GM18909 (cell line): ENCODE measurements around the gene FAF1.

Experiments used
- ATAC-seq: cut with Tn5 transposase; IDR thresholded peaks from one replicate; pipeline ENCODE4 v1.9.1; 2021; ENCODE audit warnings: mild to moderate bottlenecking; ENCODE audit not compliant: unreplicated experiment, poor library complexity

The FAF1 gene

DNA sequence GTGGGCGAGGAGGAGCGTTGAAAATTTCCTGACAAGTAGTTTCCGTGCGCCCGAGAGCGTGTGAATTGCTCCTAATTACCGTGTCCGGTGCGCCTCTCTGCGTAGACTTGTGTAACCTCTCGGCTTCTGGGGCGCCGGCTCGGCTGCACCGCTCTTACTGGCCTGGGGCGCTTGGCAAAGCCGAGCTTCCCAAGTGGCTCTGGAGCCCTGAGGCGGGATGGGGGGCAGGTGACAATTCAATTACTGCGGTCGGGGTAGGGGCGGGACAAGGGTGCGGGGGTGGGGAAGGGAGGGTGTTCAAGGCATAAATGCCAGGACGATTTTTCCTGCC, 536.4 kb downstream of the FAF1 start:
- ATAC-seq = no peak

DNA sequence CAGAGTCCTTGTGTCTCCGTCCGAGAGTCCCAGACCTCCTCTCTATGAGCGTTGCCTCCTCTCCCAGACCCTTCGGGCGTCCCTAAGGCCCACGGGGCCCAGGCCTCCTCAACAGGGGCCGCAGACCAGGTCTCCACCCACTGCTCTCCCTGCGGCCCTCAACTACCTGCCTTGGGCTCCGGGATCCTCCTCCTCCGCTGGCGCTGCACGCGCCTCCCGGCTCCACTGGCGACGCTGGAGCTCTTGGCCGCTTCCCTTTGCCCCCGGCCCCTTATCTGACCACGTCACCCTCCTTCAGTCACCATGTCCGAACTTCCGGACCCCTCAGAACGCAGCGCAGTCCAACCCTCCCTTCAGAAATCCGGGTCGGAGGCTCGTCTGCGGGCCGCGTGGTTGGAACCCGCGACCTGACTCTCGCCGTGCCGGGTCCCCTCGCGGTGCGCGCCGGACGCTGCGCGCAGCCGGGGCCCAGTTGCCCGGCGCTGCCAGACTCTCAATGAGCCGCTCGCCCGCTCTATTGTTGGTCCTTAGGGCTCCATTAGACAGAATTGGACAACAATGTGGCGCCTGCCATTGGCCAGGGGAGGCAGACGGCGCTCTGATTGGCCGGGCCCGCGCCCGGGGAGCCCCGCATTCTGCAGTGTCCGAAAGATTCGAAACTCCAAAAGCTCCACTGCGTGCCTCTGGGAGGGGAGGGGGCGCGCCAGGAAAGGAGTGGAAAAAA, 537.0 kb downstream of the FAF1 start, which contains the start of gene DMRTA2:
TSS of gene DMRTA2 (minus strand) at position 498 of the 724 bp plus-strand sequence. CDS start 1,907 bp downstream, outside the sequence.
- no peak for ATAC-seq

DNA sequence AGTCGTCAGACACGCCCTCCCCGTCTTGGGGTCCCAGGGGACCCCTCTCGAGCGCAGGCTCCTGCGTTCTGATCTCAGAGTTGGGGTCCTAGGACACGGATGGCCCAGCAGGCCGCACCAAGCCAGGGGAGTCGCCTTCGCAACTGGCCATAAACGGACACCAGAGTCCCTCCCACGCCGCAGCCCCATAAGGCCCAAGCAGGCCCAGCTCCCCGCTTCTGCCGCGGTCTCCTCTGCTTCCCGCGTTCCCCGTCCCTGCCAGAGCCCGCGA, 537.5 kb downstream of the FAF1 start:
- no peak for ATAC-seq

DNA sequence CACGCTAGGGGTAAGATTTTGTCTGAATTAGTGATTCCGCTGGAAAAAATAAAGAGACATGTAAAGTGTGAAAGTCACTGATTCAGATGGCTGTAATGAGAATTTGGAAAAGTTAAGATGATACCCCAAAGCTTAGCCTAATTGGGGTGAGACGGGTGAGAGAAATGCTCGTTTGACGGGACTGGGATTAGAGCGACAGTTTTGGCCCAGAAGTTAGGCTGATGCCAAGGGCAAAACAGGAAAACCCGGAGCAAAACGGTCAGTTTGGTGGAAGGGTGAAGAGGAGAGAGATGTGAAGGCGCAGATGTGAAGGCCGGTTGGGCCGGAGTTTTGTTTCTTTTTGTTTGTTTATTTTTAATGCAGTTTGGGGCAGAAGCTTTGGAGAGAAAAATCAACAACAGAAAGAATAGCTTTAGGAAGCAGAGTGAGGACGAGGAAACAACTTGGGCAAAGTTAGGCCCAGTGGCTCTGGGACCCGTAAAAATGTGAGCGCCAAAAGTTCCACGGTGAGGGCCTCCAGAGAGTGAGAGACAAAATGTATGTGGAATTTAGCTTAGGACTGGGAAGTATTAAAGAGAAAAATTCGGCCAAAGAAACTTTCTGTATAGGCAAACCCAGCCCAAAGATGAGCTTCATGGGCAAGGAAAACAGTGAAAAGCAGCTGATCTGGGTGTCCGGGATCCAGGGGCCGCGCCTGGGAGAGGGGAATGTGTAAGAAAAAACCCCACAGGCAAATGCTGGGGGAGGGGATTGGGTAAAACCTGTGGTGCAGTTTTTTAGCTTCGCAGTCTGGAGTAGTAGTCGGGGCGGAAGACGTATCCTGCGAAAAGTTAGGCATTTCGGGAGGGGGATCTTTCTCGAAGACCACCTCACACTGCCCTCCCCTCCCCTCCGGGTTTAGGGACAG, 538.0 kb downstream of the FAF1 start:
- ATAC-seq = no peak

DNA sequence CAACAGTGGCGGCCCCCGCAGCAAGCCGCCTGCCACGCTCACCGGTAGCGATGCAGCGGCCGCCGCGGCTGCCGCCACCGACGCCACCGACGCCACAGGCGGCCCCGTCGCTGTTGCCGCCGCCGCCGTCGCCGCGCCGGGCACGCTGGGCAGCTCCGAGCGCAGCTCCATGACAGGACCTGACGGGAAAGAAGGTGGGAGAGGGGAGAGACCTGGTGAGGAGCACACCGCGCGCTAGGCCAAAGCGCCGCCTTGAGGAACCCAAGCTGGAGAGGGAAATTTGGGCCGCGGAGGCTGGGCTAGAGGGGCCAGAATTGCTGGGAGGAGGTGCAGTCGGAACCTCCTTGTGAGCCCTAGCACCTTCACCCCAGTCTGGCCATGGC, 538.7 kb downstream of the FAF1 start:
- ATAC-seq = no peak

DNA sequence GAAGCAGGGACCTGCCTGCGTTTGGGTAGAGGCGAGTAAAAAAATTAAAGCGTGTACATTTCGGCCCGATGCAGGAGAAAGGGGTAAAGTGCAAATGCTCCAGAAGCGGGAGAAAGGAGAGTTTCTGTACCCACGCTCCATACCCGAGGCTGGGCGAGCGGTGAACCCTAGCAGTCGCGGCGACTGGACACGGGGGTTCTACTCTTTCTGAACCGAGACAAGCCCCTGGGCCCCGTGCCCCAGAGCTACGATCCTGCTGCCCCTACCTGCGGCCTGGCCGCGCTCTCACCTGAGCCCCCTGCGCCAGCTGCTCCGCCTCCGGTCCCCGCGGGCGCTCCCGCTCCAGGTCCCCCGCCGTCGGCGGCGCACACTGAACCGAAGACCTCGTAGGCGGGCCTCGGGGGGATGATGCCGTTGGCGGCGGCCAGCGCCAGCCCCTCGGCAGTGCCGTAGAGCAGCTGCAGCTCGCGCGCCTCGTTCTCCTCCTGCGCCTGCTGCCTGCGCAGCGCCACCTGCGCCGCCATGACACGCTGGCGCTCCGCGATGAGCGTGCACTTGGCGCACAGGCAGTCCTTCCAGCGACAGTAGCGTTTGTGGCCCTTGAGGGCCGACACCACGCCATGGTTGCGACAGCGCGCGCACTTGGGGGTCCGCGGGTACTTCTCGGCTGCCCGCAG, 539.2 kb downstream of the FAF1 start:
- no peak for ATAC-seq

DNA sequence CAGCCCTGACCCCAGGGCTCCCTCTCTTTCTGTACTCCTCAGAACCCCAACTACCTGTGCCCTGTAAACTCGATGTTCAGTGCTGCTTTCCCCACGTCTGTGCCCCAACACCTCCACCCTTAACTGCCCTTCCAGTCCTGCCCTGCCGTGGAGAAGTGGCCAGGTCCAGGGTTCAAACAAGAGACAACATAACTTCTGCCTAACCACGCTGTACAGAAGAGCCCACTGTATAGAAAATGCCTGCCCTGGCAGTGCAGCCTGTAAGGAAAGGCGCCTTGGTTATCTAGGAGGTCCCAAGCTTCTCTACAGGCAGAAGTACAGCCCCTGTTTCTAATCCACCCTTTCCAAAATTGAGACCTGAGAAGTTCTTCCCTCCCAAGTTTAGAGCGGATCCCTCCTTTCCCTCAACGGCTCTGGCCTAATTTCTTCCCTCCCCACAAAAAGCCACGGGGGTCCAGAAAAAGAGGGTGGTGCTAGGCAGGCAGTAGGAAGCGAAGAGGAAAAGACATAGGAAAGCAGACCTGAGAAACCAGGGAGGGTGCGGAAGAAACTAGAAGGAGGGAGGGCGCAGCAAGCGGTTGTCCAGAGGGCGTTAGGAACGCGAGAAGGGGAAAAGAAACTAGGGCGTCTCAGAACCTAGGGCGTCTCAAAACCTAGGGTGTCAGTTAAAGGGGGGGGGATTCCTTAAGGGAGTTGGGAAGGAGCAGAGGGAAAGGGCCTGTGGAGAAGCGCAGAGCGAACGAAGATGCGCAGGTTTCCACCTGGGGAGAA, 540.0 kb downstream of the FAF1 start:
- no peak for ATAC-seq

DNA sequence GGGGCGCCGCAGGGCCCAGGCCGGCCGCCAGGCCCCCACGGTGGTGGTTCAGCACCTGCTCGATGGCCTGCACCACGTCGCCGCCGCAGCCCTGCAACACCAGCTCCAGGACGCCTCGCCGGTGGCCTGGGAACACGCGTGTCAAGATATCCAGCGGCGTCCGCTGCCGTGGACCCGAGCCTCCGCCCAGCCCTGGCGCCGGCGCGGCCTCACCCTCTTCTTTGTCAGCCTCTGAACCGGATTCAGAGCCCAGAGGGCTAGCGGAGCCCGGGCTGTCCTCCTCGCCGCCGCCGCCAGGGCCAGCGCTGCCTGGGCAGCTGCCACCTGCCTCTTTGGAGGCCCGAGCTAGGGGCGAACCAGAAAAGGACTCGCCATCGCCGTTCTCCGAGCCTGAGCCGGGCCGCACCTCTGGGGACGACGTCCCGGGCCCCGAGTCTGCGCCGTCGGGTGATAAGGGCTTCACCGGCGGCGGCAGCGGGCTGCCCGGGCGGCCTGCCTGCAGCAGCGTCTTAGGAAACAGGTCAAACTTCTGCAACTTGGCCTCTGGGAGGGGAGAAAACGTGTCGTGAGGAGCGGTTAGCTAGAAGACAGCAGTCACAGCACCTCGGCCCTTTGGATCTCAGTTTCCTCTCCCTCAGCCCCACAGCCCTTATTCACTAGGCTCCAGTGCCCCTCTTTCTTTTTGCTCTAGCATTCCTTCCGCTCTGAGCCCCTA, 540.7 kb downstream of the FAF1 start:
- no peak for ATAC-seq

DNA sequence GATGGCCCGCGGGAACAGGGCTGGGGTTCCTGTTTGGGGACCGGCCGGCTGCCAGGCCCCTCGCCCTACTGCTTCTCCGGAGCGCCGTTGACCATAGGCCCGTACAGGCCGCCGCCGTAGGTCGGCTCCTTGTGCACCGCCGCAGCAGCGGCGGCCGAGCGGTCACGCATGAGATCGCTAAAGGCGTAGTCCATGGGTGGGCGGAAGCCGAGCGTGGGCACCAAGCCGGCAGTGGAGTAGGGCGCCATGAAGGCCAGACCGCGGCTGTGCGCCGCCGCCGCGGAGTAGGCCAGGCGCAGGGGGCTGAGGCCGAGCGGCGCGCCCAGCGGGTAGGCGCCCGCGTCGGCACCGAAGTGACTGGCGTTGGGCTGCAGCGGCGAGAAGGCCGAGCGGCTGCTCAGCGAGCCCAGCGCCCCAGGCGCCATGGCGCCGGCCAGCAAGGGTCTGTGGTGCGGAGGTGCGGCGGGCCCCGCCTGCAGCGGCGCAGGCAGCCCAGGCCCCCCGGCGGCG, 541.4 kb downstream of the FAF1 start:
- no peak for ATAC-seq

DNA sequence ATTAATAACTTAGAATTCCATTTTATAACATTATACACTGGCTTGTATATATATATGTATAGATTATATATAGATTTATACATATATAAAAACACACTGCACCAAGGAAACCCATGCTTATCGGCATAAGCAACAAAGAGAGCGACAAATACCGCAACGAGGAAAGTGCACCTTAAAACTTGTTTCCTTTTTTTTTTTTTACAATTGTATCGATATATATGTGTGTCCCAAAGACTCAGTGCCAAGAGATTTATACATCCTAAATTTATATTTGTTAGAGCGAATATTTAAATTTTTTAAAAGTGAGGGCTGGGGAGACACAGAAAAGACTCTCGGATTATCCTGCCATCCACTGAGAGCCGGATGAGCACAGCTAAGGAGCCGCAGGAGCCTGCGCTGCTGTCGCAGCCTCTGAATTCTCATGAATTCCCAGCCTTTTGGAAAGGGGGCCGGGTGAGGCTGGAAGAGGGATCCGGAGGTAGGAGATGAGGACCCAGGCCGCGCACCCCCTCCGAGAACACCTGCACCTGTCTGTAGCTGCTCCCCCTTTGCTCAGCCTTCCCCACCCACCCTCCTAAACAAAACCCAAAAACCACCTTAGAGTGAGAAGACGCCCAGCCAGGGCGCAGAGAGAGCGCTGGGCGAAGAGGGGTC, 542.0 kb downstream of the FAF1 start:
- ATAC-seq = no peak

DNA sequence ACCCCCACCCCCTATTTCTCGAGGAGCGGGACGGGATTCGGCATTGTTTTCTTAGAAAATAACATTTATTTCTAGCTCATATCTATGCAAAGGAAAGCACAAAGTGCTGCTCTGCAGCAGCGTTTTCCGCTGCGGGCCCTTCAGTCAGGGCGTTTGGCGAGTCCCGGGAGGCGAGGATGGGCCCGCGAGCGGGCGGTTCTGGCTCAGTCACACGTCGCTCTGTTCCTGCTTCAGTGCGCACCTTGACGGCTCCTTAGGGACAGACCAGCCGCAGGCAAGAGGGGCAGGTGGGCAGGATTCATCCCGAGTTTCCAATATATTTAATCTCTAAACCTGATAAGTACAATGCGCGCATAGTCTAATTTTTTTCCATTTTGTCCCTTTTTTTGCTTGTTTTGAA, 542.6 kb downstream of the FAF1 start:
- ATAC-seq = no peak

DNA sequence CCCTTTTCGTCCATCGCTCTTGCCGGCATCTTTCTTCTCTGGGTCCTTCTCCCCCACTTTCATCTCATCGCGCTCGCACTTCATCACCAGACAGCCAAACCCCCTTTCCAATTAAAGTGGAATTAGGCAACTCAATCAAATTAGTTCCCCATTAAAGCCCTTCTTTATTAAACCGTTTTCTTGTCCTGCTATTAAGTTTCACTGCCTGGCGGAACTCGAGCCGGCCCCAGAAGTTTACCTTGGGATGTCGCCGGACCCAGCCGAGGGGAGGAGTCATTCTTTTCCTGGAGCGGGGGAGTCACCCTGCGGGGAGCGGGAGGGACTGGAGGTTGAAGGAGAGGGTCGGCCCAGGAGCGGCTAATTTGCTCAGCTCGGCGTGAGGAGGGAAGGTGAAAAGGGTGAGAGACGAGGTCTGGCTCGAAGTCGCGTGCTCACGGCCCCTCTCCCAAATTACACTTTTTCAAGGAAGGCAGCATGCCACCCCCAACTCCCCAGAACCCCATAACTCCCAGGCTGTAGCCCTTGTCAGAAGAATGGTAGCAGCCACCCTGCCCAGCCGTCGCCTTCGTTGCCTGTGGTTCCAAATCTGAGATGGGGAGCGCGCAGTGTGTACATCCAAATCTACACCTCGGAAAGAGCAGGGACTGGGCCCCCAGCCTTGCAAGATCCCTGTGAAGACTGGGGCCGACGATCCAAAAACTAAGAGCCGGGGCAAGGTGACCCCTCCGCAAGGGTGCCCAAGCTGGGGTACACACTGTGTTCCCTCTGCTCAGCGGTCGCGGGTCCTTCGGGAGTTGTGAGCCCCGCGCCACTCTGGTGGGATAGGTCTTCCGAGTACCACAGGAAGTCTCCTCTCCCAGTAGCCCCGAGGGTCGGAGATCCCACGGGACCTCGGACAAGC, 543.3 kb downstream of the FAF1 start:
- ATAC-seq = no peak

DNA sequence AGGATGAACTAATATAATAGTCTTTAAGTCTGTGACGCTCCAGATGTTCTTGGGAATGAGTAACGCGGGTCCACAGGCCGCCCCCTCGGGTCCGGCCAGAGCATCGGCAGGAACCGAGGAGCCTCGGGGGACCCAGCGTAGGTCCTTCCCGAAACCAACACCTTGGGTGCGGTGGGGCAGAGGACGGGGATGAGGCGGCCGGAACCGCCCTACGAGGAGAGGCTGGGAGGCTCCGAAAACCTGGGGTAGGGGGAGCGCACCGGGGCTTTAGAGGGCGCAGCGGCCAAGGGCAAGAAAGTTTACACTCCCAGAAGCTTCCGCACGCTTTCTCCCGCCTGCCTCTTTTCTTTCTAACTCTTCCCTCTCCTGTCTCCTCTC, 543.9 kb downstream of the FAF1 start:
- ATAC-seq = no peak

DNA sequence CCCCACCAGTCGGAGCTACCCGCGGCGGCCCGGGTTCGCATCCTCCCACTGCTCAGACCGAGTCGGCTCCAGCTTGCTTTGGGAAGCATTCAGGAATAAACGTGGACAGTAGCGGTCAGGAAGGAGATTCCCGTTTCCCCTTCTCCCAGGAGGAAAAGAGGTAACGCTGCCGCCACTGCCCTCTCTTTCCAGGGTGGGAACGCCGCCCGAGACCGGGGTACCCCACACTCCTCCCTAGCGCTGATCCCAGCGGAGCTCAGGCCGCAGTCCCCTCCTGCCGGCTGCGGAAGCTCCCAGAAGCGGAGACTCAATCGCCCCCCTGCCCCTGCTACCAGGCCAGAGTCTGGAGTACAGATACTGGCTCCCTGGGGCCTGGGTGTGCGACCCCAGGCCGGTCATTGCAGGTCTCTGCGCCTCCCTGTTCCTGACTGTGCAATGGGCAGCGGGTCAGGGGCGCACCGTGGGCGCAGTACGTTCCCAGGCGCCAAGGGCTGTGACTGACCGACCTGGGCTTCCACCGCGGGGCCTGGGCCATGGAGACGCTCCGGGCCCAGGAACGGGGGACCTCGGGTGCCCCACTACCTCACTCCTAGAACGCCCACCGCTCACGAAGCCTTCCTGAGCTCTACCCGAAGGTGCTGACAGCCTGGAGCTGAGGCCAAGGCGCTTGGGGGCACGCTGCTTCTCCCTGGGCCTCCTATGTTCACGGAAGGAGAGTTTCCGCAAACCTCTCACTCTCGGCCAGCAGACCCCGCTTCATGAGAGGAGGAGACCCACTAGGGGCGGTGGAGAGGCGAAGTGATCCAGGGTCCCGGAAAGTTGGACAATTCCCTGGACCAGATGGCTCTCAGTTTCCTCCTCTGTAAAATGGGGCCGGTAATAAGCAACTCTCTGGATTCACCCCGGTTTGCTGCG, 544.6 kb downstream of the FAF1 start:
- no peak for ATAC-seq

DNA sequence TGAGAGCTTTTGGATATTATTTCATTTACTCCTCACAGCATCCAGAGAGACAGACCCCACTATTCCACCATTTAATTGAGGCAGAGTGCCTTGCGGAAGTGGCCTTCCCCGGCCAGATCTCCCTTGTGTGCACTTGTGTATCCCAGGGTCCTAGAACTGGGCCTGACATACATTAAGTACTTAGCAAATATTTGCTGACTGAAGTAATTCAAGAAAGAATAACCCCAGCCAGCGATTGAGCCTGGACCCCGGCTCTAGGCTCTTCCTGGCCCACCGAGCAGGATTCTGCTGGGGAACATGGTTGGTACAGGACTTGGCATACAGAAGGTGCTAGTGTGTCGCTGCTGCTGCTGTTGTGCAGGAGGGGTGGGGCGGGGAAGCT, 545.2 kb downstream of the FAF1 start:
- ATAC-seq = no peak

DNA sequence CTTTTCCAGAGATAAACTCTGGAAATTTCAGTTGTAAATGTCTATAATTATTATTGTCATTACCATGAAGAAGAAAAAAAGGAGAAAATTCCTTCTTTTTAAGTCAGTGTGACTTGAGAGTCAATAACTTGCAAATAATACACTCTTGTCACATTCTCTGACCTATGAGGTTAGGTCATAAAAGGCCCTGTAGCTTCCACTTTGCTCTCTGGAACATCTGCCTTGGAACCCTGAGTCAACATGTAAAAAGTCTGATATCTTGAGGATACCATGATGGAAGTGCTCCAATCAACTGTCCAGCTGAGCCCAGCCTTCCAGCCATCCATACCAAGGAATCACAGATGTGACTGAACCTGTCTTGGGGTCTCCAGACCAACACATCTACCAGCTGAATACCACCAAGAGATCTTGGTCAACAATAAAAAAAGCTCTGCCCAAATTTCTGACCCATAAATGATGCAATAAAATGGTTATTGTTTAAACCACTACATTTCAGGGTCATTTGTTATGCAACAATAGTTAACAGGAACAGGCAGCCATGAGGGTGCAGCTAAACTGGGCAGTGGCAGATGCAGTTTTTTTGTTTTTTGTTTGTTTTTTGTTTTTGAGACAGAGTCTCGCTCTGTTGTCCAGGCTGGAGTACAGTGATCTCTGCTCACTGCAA, 547.1 kb downstream of the FAF1 start:
- ATAC-seq = no peak

DNA sequence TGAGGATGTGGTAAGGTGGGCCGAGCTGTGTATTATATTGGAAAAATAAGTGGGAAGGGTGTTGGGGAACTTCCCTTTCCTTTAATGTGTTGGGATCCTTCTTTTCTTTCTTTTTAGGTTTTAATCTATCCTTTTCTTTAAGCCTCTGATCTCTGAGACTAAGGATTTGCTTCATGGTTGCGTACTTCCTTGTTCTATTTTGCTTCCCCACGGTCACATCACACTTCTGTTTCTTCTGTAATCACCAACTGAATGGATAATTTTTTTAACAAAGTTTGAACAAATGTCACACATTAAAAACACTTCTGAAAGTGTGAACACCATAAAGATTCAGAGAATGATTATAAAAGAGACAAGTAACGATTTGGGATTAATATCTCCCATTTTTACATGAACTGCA, 554.3 kb downstream of the FAF1 start:
- no peak for ATAC-seq
